HG03175 (cell line): ENCODE results near the gene CSMD2.
"Not testable (repeated sequence)": the region's sequence is repeated elsewhere in the genome, so short reads cannot be mapped to it uniquely, and the experiment has no call there.

Experiments used
- ATAC-seq: cut with Tn5 transposase; IDR thresholded peaks from one replicate; pipeline ENCODE4 v1.9.1; 2021; ENCODE audit warnings: mild to moderate bottlenecking, moderate library complexity; ENCODE audit not compliant: unreplicated experiment

CSMD2 gene

DNA sequence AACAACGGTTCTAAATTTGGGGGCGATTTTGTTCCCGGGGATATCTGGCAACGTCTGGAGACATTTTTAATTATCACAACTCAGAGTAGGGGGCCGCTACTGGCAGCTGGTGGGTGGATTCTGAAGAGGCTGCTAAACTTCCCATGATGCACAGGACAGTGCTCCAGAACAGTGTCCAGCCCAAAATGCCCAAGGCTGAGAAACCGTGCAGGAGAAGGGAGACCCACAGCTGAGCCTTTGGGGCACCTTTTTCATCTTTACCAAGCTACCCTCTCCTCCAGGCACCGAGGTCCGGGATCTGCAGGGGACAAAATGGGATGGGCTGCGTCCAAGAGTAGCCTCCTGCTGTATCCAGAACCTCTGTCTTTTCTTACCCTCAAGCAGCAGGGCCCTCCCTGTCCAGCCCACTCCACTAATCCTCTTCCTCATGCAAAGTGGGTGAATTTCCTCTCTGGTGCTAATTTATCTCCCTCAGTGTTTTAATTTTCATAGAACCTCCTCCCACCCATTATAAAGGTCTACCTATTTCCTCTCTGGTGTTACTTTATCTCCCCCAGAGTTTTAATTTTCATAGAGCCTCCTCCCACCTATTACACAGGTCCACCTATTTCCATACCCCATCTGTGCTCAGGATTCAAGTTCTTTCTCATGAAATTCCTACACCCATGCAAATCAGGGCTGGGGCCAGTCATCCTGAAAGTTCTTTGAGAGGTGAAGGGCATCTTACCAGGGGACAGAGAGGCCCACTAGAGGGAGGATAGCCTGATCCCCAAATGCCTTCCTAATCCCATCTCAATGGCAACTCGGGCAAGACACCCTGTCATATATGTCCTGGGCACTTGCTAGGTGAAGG lies 42.7 kb downstream of the CSMD2 start:
- ATAC-seq = no peak

DNA sequence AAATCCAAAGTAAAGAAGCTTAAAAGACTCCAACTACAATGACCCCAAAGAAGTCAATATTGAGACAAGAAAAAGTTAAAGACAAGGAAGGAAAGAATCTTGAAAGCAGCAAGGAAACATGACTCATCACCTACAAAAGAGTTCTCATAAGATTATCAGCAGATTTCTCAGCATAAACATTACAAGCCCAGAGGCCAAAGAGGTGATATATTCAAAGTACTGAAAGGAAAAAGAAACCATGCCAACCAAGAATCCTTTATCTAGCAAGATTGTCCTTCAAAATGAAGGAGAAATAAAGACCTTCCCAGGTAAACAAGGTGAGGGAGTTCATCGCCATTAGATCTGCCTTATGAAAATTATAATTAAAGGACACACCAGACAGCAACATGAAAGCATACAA lies 49.8 kb downstream of the CSMD2 start:
- ATAC-seq = no peak

DNA sequence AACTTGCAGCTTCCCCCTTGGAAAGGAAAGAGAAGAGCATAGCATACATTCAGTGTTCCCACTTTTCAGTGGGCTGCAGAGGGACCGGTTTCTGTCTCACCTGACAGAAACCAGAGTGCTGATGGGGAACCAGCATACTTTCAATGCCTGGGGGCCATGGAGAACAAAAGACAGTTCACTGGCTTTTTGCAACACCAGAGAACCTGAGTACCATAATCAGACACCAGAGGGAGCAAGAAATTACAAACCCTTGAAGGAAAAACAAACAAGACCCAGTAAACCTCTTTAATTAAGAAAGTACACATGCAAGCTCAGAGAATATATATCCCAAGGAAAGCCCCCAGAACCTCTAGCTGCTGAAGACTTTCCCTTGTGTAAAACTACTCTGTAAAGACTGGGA lies 51.1 kb downstream of the CSMD2 start:
- no peak for ATAC-seq

DNA sequence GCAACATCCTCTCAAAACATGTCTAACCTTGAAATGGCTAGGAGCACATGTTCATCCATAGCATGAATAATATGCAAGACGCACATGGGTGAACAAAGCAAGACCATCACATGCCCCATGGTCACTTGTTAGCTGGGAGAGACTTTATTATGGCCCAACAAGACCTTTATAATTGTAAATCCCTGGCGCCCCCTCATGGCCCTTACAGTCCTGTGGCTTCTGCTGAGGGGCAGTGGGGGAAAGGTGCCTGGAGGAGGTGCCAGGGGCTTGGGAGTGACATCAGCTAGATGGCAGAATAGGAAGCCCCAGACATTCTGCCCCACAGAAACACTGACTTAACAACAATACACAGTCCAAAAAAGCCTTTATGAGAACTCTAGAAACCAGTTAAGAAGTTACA lies 51.7 kb downstream of the CSMD2 start:
- ATAC-seq = no peak

DNA sequence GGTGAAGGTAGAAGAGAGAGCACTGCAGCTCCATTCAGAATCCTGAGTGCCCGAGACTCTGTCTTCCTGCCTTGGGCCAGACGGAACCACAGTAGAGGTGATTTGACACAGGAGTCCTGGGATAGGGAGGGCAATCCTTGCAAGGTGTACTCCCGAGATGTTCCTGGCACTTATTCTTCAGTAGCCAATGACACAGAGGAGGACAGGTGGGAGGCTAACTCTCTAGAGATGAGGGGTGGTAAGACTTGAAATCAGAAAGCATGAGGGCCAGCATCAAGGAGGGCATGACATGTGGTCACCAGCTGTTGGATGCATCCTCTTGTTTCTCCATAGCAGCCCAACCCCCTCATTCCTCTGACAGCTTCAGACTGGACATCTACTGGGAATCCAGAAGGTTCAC lies 56.3 kb downstream of the CSMD2 start:
- no peak for ATAC-seq

DNA sequence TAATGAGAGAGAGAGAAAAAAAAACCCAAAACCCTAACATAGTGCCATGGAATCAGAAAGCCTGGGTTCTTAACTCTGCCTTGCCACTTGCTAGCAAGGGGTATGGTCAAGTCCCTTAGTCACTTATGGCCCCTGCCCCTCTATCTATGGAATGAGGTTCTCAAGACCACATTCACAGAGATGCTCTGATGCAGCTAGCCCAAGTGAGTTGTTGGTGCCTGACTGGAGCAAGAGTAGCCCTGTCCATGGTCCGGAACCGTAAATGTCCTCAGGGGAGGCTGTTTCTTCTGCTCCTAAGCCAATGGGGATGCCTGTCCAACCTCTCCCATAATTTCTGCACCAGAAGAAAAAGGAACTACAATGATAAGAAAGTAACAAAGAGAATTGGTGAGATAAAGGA lies 56.8 kb downstream of the CSMD2 start:
- ATAC-seq = no peak

DNA sequence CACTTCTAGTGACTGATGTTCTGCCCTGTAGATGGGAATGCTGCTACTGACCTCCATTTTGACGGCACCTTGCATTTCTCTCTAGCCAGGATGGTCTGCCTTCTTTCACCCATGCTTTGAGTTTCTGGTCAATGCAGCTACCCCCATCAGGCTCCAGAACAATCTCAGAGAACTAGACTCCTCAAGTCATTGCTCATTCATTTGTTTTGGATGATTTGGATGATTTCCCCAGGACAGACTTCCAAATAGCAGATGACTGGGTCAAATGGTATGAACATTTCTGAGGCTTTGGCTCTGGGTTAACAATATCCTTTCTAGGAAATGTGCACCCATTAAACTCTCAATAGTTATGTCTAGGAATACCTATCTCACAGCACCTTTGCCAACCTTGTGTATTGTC lies 63.9 kb downstream of the CSMD2 start:
- ATAC-seq = no peak

DNA sequence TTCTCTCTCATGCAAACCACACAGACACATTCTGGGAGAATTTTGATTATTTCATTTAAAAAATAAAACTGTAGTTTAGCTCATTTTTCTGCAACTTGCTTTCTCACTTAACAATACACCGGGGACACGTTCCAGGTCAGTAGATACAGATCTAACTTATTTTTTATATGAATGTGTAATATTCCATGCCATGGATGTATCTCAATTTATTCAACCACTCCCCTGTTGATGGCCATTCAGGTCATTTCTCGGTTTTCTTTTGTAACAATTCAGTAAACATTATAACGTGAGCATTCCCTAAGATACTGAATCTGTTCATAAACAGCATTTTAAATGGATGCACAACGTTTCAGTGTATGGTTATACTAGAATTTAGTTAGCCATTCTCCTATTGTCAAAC lies 64.7 kb downstream of the CSMD2 start:
- no peak for ATAC-seq

DNA sequence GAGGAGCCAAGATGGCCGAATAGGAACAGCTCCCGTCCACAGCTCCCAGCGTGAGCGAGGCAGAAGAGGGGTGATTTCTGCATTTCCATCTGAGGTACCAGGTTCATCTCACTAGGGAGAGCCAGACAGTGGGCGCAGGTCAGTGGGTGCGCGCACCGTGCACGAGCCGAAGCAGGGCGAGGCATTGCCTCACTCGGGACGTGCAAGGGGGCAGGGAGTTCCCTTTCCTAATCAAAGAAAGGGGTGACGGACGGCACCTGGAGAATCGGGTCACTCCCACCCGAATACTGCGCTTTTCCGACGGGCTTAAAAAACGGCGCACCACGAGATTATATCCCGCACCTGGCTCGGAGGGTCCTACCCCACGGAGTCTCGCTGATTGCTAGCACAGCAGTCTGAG lies 72.6 kb downstream of the CSMD2 start:
- not testable (repeated sequence) for ATAC-seq

DNA sequence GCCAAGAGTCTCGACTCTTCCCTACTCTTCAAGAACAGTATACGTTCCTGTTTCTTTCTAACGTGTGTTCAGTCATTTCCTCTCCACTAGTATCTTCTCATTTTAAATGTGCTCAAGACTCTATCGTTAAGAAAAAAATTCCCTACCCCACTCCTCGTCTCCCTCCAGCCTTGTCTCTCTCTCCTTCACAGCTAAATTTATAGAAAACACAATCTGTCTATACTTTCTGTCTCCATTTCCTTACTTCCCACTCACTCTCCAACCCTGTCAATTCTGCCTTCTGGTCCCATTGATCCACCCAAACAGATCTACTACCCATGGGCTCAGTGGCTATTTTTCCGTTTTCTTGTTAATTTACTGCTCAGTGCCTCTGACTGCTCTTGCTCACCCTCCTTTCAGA lies 75.3 kb downstream of the CSMD2 start:
- no peak for ATAC-seq

DNA sequence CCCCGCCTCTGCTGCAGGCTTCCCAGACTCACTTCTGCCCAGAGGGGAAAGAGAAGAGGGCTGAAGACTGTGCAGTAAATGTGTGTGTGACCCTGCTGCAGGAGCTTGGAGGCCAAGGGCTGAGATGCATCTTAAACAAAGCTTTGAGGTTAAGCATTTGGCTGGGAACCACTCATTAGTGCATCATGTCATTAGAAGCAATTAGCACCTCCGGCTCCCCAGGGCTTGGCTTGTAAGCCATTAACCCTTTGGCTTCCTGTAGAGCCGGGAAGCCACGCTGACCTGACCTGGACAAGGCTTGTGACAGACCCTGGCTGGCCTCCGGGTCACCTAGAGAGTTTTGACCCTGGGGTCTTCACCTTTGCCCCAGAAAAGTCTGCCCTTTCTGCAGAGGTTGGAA lies 77.0 kb downstream of the CSMD2 start:
- ATAC-seq = no peak

DNA sequence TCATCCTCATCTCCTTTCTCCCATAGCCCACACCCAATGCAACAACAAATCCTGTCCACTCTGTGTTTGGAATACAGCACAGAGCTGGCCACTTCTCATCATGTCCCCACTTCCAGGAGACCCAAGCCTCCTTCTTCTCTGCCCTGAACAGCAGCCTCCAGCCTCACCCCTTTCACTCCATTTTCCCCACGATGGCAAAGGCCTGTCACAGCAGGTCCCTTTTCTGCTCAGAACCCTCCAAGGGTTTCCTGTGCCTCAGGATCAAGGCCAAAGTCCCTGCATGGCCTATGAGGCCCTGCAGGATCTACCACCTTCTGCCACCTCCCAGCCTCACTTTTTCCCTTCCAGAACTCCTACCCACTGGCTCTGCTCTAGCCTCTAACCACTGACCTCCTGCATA lies 78.5 kb downstream of the CSMD2 start:
- no peak for ATAC-seq

DNA sequence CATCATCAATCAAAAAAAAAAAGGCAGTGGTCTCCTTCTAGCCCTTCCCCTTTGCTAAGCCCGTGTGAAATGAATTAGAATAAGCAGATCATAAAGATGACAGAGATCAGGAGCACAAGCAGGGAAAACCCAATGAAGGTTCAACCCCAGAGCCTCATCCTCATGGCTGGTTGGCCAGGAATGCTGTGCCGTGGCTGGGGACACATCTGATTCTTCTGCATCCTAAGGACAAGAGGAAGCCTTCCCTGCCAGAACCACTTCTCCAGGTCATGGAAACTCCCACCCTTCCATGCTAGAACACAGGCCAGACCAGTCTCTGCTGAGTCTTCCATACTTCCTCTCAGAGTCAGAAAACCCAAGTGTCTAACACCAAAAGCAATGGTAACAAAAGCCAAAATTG lies 81.1 kb downstream of the CSMD2 start:
- ATAC-seq = no peak

DNA sequence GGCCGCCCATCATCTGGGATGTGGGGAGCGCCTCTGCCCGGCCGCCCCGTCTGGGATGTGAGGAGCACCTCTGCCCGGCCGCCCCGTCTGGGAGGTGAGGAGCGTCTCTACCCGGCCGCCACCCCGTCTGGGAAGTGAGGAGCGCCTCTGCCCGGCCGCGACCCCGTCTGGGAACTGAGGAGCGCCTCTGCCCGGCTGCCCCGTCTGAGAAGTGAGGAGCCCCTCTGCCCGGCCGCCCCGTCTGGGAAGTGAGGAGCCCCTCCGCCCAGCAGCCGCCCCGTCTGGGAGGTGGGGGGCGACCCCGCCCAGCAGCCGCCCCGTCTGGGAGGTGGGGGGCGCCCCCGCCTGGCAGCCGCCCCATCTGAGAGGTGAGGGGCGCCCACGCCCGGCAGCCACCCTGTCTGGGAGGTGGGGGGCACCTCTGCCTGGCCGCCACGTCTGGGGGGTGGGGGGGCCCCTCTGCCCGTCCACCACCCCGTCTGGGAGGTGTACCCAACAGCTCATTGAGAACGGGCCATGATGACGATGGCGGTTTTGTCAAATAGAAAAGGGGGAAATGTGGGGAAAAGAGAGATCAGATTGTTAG lies 82.9 kb downstream of the CSMD2 start:
- ATAC-seq = not testable (repeated sequence)

DNA sequence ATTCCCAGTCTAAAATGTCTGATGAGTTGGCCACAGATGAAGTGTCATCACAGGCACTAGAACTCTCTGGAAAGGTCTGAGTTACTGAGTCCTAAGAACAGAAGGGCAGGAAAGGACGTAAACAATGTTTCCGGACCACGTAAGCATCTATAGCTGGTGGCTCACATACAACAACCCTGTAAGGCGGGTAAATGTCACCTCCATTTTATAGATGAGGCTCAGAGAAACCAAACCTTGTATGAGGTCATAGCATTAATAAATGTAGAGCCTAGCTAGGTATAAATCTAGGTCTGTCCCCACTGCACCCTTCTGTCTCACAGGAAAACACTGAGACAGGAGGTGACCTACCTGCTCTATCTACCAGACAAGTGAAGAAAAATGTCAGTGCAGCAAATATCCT lies 86.6 kb downstream of the CSMD2 start:
- no peak for ATAC-seq

DNA sequence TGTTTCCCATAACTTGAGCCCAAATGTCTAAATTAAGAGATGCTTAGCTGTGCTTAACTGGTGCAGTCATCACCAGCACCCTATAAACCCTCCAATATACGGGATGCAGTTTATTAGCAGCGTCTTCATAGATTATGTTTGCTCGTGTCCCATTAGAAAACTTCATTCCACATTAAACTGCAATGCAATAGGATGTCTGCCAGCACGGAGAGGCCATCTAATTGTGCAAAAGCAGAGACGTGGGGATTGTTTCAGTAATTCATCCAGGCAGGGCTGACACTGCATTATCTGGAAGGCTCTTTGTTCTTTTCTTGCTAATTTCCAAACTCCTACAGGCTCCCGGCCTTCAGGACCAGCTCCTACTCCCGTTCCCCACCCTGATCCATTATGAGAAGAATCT lies 89.5 kb downstream of the CSMD2 start:
- ATAC-seq = no peak

DNA sequence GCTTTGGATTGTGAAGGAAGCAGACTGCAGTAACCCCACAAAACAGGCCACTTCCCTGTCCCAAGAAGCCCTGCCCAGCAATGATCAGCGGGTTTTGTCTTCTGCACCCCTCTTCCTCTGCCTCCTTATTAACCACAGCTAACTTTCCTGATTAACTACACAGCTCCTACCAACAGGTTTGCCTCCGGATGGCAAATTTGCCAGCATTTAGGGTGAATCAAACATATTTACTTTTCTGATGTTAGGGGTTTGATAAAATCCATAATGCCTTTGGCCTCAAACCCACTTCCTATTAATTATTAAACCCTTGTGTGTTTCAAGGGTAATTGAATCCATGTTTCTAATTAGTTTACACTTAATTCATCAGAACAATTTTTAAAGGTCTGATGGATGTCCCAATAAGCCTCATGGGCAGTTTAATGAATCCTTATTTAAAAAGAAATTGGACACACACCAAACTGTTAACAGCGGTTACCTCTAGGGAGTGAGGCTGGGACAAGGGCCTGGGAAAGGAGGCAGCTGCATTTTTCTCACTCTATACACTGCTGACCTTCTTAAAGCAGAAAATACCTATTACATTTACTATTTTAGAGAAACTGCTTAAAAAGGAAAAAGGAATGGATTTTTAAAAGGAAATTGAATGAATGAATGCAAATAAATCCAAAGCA lies 91.9 kb downstream of the CSMD2 start:
- ATAC-seq = no peak

DNA sequence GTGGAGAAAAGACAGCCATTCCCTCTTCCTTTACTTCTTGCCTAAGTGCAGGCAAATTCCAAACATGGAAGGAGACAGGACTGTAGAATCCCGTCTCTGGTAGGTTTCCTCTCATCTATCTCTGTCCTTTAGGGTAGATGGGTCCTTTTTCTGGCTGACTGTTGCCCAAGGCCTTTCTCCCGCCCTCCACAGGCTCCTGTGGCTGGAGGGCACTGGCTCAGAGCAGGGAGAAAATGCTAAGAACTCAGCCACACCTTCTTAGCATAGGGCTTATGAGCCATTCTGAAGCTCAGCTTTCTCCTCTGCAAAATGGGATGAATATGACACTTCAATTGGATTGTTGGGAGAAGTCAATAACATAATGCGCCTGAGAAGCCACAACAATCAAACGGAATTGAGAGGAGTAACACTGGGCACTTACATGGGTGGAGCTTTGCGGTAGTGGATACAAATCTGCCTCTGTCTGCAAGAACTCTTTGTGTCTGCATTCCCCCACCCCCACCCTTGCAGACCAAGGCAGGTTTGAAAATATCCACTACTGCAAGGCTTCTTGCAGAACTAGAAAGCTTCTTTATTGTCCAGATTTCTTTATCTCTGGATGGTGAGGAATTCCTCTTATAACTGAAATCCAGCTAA lies 94.7 kb downstream of the CSMD2 start:
- no peak for ATAC-seq

DNA sequence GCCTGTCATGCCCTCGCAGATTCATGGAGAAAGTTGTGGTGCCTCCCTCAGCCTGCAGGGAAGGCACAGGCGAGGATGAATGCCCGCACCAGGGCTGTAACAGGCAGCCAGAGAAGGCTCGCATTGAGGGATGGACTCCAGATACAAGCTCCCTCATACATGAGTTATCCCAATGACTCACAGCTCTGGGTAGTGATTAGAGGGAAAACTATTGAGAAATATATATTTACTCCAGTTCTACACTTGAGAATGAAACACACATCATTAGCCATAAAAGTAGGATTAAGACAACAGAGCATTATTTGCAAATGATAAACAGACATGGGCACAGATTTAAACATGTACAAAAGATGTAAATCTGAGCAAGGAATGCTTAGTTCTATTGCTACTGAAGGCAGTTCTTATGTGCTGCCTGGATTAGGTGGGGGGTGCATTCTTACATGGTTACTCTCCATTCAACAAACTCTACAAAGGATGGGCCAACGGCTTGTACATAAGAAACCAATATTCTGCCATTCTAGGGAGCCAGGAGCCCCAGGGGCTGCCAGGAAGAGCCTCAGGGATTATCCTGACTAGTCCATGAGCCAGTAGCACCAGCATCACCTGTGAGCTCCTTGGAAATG lies 97.9 kb downstream of the CSMD2 start:
- ATAC-seq = no peak

DNA sequence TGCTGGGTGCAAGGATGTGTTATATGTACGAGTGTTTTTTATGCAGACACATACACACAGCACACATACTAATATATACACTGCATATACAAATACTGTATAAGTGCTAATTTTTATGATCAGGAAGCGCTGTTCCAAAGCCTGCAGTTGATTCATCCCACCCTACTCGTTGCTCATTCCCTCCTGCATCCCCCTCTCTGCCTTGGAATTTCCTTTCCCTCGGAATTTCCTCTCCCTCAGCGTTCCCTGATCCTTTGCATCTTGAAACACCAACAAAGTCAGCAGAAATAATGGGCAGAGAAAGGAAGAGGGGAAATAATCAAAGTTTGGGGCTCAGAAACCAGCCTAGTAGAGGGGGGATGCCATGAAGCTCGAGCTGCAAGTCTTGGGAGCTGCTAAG lies 98.9 kb downstream of the CSMD2 start:
- ATAC-seq = no peak

DNA sequence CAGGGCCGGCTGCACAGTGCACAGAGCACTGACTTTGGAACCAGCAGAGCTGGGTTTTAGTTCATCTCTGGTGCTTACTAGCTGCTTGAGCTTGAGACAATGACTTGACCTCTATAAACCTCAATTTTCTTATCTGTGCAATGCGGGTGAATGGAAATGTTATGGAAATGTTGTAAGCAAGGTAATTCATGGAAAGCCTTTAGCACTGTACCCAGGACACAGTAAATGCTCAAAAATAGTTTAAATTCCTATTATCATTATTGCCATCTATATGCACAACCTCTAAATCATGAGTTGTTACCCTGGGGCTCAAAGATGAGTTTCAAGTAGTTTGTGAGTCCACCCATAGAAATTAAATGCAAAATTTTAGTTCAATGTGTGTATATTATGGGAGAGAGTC lies 99.5 kb downstream of the CSMD2 start:
- no peak for ATAC-seq
